Pancreas (tissue), 10 donors: ENCODE measurements around the gene STAT4. TPM values are rescaled to one million over a fixed set of nuclear protein-coding genes. Genes with fewer than 3 reads are reported as not detected.
"Not testable (repeated sequence)": the region's sequence is repeated elsewhere in the genome, so short reads cannot be mapped to it uniquely, and the experiment has no call there.

Experiments used
- ATAC-seq, 4 donors: fragments of 200-7000 bp; cut with Tn5 transposase; one replicate each; pipeline versions ENCODE4 v1.8.0 to v1.9.1; 2020; ENCODE audit warnings: mild to moderate bottlenecking in 4 of 4, moderate library complexity in 4 of 4
- DNase-seq, 6 donors: peaks; one replicate each; pipeline ENCODE4 v3.0.0-alpha.2; 2020
- FAIRE-seq: peaks from 2 replicates; lab custom pipeline; 2012; peaks lifted over from hg19 to GRCh38; lab: Jason Lieb, UNC
- H3K27ac ChIP-seq, 4 donors: fragments of 200-600 bp; sonication (generic); 1 replicate in 3 of 4; 2 replicates in 1 of 4; pipeline versions ENCODE4 v1.5.0 to v1.8.0; 2020
- H3K27me3 ChIP-seq, 4 donors: fragments of 200-600 bp; one replicate each; pipeline ENCODE4 v1.8.0; 2021
- H3K36me3 ChIP-seq, 3 donors: fragments of 200-600 bp; sonication (generic) in 1 of 3; one replicate each; pipeline versions ENCODE4 v1.5.0 to v1.8.0; 2020 to 2021
- H3K4me1 ChIP-seq, 3 donors: fragments of 200-600 bp; one replicate each; pipeline ENCODE4 v1.8.0; 2021
- H3K4me3 ChIP-seq, 4 donors: fragments of 200-600 bp; sonication (generic) in 2 of 4; one replicate each; pipeline versions ENCODE4 v1.5.0 to v1.8.0; 2020 to 2021
- H3K9me3 ChIP-seq, 4 donors: fragments of 200-600 bp; one replicate each; pipeline ENCODE4 v1.8.0; 2021
- CTCF ChIP-seq, 4 donors: fragments of 200-600 bp; sonication (generic) in 3 of 4; IDR thresholded peaks; one replicate each; pipeline versions ENCODE4 v1.5.0 to v1.8.0; 2021; ENCODE audit warnings: antibody characterized with exemption in 4 of 4
- WGBS, 2 donors: extraction: QIAGEN DNeasy Blood & Tissue Kit; methylation state at CpG; one replicate each; pipeline ENCODE4 v1.1.7; 2013; 5-methylcytosine and 5-hydroxymethylcytosine counted together
- intact Hi-C, 3 donors: fragments of 100-400 bp; cut with DNase I; formaldehyde crosslinking; loops; one replicate each; pipeline versions ENCODE4 v1.11.1 to v1.14.2; 2022
- polyA plus RNA-seq, 2 donors: library from polyadenylated mRNA; stranded (reverse); fragments of 200-250 nt; gene quantifications; one replicate each; pipeline ENCODE4 v1.2.3, GENCODE V29; 2013
- total RNA-seq, 6 donors: library from RNA; stranded (reverse); fragmentation: NEBNext Ultra II Directional in 4 of 6; extraction: Animal tissue kit (Norgen Biotek cat#: 25700) in 4 of 6; gene quantifications; one replicate each; pipeline versions ENCODE4 v1.2.1 to v1.2.4, GENCODE V29; 2021 to 2023
- donor health status: healthy with polysubstance abuse.
- donor health status: DM: no; HTN: no; CAD: no; lungs with moderate emphysema.
- donor health status: DM: no; HTN: no; CAD: no.
- donor health status: control.
- donor health status: control.
- donor health status: Bipolar disorder and iron deficiency.
- donor health status: DM: yes; HTN: yes; CAD: no.
- donor health status: DM: no; HTN: no; CAD: no.
- donor health status: DM: no; HTN: no; CAD: no.
- donor health status: DM: yes; HTN: yes; CAD: no.

STAT4 gene
- total and polyA plus RNA-seq, 8 donors: 0.60 to 6.4 (median 1.8) TPM

GRCh38 chr2:190996338-190996946 lies 154.4 kb downstream of the STAT4 start:
- intact Hi-C loops: no loop called here
- no peaks in the 10 kb centered on the region for H3K4me1 ChIP-seq
- peak in 3 of 4 donors; percentile 42 to 52 (median 50) for TF ChIP-seq CTCF (IDR thresholded peaks at IDR 0.05)
- H3K36me3 ChIP-seq: peaks cover 5 to 64% (median 20%) of the 10 kb centered on the region in 3 donors
- H3K27ac ChIP-seq: no peak overlapping the region
- 87 to 93% methylated on average over 5 of the region's 5 CpGs for WGBS, 2 donors
- peak; percentile 46 to 82 (median 71) for ATAC-seq
- H3K27me3 ChIP-seq: no peaks in the 10 kb centered on the region
- FAIRE-seq: no peak
- DNase-seq: peak in 2 of 6 donors; percentile 16 to 22
- no peaks in the 10 kb centered on the region for H3K9me3 ChIP-seq
- no peak overlapping the region for H3K4me3 ChIP-seq

GRCh38 chr2:190995315-190995714 lies 155.5 kb downstream of the STAT4 start:
- ATAC-seq, H3K9me3 ChIP-seq, H3K4me1 ChIP-seq, DNase-seq, FAIRE-seq, H3K27ac ChIP-seq, intact Hi-C loops, H3K27me3 ChIP-seq, H3K4me3 ChIP-seq: not testable (repeated sequence)
- peaks cover 5 to 72% (median 21%) of the 10 kb centered on the region in 3 donors for H3K36me3 ChIP-seq
- WGBS, 2 donors: 93 to 96% methylated on average over 3 of the region's 3 CpGs

GRCh38 chr2:190994148-190994547 lies 156.6 kb downstream of the STAT4 start:
- Histone ChIP-seq H3K36me3 (peaks cover 8 to 81% (median 32%) of the 10 kb centered on the region in 3 donors), H3K4me1 (no peaks in the 10 kb centered on the region), H3K9me3 (no peaks in the 10 kb centered on the region), H3K4me3 (no peak overlapping the region), H3K27ac (no peak overlapping the region), H3K27me3 (no peaks in the 10 kb centered on the region)
- TF ChIP-seq CTCF (IDR thresholded peaks at IDR 0.05): no peak
- 95 to 99% methylated on average over 7 of the region's 7 CpGs for WGBS, 2 donors
- FAIRE-seq: no peak
- DNase-seq: no peak
- ATAC-seq: no peak
- intact Hi-C loops: no loop called here

GRCh38 chr2:190993292-190993643 lies 157.5 kb downstream of the STAT4 start:
- Histone ChIP-seq H3K4me3 (no peak overlapping the region), H3K9me3 (no peaks in the 10 kb centered on the region), H3K27me3 (no peaks in the 10 kb centered on the region), H3K4me1 (no peaks in the 10 kb centered on the region), H3K27ac (no peak overlapping the region), H3K36me3 (peaks cover 10 to 78% (median 39%) of the 10 kb centered on the region in 3 donors)
- 93 to 94% methylated on average over 6 of the region's 6 CpGs for WGBS, 2 donors
- intact Hi-C loops: no loop called here
- DNase-seq (no peak), FAIRE-seq (no peak), ATAC-seq (no peak)
- TF ChIP-seq CTCF (IDR thresholded peaks at IDR 0.05): no peak

- no peaks in the 10 kb centered on the region for H3K4me1 ChIP-seq
- H3K4me3 ChIP-seq: no peak overlapping the region
- intact Hi-C loops: no loop called here
- H3K9me3 ChIP-seq: no peaks in the 10 kb centered on the region
- ATAC-seq: no peak
- H3K27ac ChIP-seq: no peak overlapping the region
- 89 to 92% methylated on average over 6 of the region's 6 CpGs for WGBS, 2 donors
- H3K36me3 ChIP-seq: peaks cover 6 to 68% (median 28%) of the 10 kb centered on the region in 3 donors
- FAIRE-seq: no peak
- TF ChIP-seq CTCF (IDR thresholded peaks at IDR 0.05): no peak
- H3K27me3 ChIP-seq: no peaks in the 10 kb centered on the region
- DNase-seq: no peak
Observed at GRCh38 chr2:190990132-190990531, 160.7 kb downstream of the STAT4 start.
